Middle frontal gyrus (tissue), 1 donor: ENCODE data around the gene PSMC5.

Experiments
- DNase-seq: peaks from one replicate; pipeline ENCODE4 v3.0.0-alpha.2; 2015; ENCODE audit warnings: low spot score; ENCODE audit errors: extremely low spot score

PSMC5 gene

DNA sequence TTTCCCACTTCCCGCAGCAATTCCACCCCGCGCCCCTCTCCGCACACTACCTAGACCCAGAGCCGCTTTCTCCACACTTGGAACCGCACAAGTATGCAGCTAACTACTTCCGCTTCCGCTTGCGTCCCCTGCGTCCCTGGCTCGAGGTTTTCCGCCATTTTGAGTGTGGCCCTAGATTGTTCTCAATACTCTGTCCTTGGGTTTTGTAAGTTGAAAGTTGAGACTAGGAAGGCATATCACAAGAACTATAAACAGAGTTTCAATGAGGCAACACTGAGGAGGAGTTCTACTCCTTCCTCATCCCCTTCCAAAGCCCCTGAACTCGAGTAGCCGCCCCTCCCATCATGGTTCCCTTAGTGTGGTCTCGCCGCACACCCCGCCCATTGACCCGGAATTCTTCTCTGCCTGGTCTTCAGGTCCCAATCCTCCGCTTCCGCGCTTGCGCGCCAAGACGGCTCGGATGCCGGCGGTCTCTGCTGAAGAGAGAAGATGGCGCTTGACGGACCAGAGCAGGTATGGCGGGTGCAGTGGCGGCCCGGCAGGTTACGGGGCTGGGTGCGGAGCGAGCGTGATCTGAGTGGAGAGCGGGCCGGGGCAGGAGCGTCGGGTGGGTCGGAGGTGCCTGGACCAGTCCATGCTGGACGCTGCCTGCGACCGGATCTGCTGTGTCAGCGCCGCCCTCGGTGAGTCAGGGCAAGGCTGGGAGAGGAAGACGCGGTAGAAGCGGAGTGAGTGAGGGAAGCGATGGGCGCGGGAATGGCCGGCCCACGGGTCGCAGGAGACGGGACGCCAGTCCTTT lies at the start of gene PSMC5, which contains the start of gene FTSJ3:
Gene PSMC5 (plus strand): TSS at position 430 of the 799 bp plus-strand sequence. CDS start 60 bp downstream, at position 490.
Gene FTSJ3 (minus strand): TSS at position 662 of the 799 bp plus-strand sequence. CDS start 761 bp downstream, outside the sequence.
- peak; percentile 95 for DNase-seq

DNA sequence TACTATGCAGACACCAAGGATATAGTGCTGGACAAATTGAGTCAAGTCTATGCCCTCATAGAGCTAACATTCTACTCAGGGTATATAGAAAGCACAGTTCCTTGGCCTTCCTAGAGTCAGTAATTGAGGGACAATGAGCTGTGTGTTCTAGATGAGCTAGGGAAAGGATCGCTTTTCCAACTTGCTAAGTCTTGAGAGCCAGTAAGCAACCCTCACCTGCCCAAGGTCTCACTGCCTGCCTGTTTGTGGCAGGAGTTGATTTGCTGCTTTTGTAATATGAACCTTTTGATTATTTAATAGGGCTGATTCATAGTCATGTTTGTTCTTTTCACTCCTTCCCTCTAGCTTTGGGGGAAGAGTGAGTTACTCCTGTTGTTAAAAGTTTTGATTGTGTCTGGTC lies 46.7 kb upstream of the PSMC5 start:
- no peak for DNase-seq

DNA sequence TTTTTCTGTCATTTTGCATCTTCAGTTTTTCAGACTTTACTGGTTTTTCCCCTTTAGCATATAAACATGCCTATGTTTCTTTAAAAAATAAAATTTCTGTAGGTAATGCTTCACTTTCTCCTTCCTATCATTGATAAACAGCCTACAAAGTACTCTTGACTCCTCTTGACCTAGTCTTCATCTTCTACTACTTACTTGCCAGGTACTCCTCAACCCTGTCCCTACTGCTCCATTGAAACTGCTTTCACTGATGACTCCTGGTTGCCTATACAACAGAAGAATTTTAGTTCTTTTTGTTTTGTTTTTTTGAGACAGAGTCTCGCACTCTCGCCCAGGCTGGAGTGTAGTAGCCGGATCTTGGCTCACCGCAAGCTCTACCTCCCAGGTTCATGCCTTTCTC lies 46.3 kb upstream of the PSMC5 start:
- DNase-seq: no peak

DNA sequence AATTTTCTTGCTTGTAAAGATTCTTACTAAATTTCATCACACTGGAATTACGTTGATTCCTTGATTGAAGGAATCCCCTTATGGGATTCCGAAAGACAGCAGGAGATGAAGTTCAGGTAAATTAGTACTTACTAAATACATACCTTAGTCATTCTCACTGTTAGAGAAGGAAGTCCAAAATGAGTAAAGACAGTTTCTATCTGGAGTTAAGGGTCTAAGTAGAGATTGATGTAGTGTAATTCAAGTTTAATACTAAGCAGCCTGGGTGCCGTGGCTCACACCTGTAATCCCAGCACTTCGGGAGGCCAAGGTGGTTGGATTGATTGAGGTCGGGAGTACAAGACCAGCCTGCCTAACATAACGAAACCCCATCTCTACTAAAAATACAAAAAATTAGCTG lies 43.7 kb upstream of the PSMC5 start:
- DNase-seq: no peak

DNA sequence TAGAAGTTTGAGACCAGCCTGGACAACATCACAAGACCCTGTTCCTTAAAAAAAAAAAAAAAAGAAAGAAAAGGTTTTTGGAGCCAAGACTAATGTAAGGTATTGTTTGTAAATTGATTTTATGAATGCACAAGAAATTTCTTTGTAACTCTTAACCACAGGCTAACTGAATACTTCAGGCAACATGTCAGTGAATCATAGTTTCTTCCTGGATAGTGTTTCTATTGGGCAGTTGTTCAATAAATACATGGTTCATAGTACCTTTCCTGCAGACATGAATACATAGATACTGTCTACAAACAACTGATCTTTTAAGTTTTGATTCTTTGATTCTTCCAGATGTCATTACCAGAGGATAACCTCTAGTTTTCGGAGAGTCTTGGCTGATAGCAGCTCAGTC lies 41.7 kb upstream of the PSMC5 start:
- DNase-seq: no peak

DNA sequence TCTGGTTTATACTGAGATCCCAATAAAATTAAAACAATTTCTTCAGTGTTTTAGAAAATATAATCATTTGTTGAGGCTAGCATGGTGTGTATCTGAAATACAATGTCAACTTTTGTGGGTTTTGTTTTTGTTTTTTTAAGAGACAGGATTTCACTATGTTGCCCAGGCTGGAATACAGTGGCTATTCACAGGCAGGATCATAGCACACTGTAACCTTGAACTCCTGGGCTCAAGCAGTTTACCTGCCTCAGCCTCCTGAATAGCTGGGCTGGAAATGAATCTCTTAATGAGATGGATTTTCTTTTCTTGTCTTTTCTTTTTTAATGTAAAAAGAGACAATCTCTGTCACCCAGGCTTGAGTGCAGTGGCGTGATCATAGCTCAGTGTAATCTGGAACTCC lies 41.1 kb upstream of the PSMC5 start:
- no peak for DNase-seq

DNA sequence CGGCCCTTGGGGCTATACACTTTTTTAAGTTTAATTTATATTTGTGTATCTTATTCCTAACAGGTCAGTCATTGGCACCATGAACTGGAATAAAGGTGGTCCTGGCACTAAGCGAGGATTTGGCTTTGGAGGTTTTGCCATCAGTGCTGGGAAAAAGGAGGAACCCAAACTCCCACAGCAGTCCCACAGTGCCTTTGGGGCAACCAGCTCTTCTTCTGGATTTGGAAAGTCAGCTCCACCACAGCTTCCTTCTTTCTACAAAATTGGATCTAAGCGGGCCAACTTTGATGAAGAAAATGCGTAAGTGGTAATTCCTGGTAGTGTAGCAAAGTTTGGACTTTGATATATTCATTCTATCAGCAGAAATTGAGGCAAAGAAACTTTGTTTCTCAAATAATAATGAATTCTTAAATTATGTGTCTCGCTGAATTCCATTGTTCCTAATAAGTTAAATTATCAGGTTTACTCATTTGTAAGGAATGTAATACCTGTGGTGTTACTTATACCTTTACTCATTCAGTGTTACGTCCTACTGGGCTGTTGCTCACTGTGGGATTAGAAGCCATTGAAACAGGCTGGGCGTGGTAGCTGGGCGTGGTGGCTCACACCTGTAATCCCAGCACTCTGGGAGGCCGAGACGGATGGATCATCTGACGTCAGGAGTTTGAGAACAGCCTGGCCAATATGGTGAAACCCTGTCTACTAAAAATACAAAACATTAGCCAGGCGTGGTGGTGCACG lies 40.1 kb upstream of the PSMC5 start:
- no peak for DNase-seq

DNA sequence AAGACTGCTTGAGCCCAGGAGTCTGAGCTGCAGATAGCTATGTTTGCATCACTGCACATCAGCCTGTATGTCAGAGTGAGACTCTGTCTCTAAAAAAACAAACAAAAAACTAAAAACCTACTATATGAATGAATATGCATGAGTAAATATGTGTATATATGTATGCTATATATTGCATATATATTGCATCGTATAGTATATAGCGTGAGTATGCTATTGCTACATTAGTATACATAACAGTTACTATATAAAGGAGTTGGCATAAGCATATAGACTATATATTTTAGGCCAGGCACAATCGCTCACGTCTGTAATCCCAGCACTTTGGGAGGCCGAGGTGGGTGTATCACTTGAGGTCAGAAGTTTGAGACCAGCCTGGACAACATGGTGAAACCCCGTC lies 37.2 kb upstream of the PSMC5 start:
- DNase-seq: no peak

DNA sequence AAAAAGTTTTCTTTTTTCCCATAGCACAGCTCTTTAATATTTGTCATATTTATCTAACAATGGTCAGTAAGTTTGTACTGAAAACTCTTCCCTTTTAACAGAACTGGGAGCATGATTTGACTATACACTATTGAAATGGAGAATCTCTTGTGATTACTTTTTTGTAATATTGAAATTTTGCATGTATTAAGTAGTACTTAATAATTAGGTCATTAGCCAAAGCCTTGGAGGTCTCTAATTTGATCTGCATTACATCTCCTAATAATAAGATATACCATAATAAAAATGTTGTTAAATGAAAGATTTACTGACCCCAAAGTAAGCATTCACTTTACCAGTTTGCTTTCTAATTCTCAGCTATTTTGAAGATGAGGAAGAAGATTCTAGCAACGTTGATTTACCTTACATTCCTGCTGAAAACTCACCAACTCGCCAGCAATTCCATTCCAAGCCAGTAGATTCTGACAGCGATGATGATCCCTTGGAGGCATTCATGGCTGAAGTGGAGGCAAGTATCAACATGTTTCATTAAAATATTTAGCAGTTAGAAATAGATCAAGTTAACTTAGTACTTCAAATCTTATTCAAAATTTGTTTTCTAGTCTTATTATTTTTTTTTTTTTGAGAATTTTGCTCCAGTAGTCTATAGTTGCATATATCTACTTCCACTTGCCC lies 35.0 kb upstream of the PSMC5 start:
- no peak for DNase-seq

DNA sequence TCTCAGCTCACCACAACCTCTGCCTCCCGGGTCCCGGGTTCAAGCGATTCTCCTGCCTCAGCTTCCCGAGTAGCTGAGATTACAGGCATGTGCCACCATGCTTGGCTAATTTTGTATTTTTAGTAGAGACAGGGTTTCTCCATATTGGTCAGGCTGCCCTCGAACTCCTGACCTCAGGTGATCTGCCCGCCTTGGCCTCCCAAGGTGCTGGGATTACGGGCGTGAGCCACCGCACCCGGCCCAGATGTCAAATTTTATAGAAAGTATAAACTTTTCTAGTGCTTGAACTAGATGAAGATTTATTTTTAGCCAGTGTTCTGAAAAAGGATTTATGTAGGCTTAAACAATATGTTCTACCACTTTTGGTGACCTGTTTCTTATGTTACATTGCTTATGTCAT lies 30.9 kb upstream of the PSMC5 start:
- DNase-seq: peak; percentile 13

DNA sequence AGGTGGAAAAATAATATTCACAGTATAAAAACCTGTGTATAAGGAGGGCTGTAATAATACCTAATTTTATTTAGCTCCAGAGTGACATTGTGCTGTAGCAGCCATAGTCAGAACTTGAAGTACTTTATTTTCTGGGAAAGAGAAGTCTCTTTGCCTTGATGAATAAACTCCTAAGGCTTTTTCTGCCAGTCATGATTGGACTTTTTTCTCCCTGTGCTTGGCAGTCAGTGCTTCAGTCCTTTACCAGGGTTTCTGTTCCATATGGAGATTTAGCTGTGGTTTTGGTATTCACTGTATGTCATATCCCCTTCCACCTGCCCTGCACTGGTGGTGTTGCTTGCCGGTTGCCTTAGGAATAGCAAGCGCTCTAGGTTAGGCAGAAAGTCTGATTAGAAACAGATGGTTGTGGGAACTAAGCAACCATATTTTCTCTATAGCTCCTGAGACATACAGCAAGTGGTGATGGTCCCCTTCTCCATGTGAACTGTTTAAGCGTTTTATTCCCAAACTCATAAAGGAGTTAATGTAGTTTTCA lies 28.6 kb upstream of the PSMC5 start:
- no peak for DNase-seq

DNA sequence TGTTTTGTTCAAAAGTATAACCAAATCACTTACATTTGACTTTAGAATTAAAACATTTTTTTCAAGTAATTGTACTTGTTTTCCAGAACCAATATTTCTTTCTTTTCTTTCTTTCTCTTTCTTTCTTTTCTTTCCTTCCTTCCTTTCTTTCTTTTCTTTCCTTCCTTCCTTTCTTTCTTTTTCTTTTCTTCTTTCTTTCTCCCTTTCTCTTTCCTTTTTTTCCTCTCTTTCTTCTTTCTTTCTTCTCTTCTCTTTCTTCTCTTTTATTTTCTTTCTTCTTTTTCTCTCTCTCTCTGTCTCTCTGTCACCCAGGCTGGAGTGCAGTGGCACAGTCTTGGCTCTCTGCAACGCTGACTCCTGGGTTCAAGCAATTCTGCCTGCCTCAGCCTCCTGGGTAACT lies 26.4 kb upstream of the PSMC5 start:
- no peak for DNase-seq

DNA sequence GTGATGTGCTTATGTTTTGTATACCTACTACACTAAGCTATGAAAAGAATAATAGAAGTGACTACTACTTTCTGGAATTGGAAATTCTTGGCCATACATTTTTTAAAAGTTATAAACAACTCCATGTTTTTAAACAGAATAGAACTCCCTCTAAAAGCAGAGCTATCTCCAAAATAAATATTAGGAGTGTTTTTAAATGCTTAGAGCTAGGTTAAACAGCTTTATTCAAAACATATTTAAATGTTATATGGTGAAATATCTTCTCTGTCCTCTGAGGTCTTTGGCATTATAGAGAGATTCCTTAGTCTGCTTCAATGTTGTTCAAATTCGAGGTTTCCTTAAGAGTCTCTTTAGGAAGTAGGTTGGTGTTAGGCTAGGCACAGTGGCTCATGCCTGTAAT lies 22.9 kb upstream of the PSMC5 start:
- no peak for DNase-seq

DNA sequence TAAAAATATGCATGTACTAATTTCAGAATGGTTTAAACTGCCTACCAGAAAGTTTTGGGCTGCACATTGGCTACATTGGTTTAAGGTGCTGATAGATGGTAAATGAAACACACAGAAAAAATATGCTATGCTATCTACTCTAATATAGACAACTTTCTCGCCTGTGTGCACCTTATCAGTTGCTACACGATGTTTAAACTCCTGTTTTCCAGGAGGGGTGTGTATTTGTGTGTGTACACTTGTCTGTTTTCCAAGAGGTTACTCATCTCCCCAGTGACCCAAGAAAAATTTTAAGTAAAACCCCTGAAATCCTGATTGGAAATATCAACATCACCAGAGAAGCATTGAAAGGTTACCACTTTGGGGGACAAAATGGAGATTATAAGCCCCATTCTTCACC lies 21.6 kb upstream of the PSMC5 start:
- DNase-seq: no peak

DNA sequence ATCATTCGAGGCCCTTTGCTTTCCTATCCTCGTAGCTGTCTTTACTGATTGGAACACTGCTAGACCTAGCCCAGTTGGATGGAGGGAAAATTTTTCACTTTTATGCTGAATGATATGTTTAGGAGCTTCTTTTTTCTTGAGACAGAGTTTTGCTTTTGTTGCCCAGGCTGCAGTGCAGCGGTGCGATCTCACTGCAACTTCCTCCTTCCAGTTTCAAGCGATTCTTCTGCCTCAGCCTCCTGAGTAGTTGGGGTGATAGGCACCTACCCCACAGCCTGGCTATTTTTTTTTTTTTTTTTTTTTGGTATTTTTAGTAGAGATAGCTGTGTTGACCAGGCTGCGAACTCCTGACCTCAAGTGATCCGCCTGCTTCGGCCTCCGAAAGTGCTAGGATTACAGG lies 17.3 kb upstream of the PSMC5 start:
- DNase-seq: no peak

DNA sequence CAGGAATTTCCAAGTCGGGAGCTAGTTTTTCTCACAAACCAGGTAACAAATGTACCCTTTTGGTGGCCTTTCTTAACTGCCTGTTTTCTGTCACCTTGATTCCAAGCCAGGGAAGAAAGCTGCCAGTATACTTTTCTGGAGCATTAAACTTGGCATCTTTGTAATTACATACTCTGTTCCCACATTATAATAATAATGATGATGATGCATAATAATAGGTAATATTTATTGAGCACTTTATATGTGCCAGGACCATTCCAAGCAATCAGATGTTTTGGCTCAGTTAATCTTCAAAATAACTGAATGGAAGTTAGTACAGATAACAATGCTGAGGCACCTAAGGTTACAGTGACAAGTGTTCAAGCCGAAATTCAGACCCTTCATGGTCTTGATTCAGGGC lies 11.1 kb upstream of the PSMC5 start:
- DNase-seq: no peak

DNA sequence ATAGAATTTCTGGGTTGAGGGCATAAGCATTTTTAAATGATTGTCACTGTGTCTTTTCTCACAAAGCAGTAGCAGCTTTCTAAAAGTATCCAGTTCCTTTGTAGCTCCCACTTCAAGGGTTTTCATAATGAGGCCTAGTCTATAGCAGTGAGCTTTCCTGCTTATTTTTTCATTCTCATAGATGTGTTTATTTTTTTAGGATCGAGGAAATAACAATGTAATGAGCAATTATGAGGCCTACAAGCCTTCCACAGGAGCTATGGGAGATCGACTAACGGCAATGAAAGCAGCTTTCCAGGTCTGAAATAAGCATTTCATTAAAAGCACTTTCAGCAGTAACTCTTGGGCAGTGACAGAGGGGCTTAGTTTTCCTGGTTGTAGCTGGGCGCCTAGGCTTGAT lies 10.6 kb upstream of the PSMC5 start:
- no peak for DNase-seq

DNA sequence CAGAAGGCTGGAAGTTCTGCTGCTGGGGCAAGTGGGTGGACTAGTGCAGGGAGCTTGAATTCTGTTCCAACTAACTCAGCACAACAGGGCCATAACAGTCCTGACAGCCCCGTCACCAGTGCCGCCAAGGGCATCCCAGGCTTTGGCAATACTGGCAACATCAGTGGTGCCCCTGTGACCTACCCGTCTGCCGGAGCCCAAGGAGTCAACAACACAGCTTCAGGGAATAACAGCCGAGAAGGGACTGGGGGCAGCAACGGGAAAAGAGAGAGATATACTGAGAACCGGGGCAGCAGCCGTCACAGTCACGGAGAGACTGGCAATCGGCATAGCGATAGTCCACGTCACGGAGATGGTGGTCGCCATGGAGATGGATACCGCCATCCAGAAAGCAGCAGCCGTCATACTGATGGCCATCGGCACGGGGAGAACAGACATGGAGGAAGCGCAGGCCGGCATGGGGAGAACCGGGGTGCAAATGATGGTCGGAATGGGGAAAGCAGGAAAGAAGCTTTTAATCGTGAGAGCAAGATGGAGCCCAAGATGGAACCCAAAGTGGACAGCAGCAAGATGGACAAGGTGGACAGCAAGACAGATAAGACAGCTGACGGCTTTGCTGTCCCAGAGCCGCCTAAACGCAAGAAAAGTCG lies 9.4 kb upstream of the PSMC5 start:
- no peak for DNase-seq

DNA sequence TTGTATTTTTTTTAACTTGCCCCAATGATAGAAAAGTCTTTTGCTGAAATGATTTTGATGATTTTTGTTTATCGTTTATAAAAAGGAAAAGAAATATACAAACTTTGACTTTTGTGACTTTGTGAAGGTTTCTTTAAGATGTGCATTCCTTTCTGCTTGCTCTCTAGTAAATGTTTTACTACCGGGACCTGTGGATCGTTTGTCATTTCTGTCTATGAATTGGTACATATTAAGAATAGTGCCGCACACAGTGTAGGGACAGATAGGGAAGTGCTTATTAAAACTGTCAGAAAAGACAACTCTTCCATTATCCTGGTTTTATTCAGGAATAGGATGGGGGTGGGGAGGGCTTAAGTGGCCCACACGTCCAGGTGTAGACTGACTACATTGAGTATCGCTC lies 8.1 kb upstream of the PSMC5 start:
- DNase-seq: no peak

DNA sequence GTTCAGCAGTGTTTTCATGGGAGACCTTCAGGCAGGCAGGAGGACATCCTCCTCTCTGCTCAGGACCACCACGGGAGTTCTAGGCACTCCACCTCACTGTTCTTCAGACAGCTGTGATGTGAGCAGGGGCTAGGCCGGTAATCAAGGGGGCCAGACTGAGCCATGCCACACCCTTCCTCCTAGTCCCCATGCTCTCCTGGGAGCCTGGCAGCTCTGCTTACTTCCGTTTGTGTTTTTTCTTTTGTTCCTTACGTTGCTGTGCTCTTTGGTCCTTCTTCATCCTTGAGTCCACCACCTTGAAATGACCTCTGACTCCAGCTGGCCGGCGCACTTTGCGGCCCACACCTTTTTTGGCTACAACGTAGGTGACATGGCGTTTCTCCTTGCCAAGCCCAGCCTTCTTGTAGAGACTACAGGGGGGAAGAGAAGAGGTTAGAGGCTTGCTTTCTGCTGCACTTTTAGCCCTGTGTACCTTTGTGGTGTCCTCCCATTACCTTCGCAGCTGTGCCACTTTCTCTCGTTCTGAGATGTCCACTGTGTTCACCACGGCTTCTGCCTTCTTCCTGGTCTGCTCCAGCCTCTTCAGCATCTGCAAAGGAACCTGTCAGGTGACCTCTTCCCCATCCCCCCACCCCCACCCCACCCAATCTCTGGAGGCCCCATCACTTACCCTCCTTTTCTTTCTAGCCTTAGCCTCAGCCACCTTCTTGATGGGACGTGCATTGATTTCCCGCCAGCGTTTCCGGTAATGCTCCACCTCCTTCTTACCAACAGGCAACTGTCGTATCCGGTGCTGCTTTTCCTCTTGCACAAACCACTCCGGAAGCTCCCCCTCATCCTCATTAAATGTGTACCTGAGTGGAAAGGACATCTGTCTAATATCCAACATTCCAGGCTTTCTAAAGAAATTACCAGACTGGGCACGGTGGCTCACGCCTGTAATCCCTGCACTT lies 7.4 kb upstream of the PSMC5 start:
- no peak for DNase-seq
